GM23338 (cell line): ENCODE measurements around the gene HACD2. TPM values are rescaled to one million over a fixed set of nuclear protein-coding genes. Genes with fewer than 3 reads are reported as not detected.
"Not testable (repeated sequence)": the region's sequence is repeated elsewhere in the genome, so short reads cannot be mapped to it uniquely, and the experiment has no call there.

Source experiments
- ATAC-seq: fragments of 200-7000 bp; cut with Tn5 transposase; 3 replicates; pipeline ENCODE4 v1.9.1; 2020
- DNase-seq: peaks from one replicate; pipeline ENCODE4 v3.0.0-alpha.2; 2015; ENCODE audit warnings: low spot score
- H2AFZ ChIP-seq: fragments of 200-600 bp; sonication (generic); 2 replicates; pipeline ENCODE4 v1.8.0; 2016; ENCODE audit warnings: antibody characterized with exemption, mild to moderate bottlenecking, moderate library complexity
- H3F3A ChIP-seq: fragments of 200-600 bp; sonication (generic); replicated peaks from 2 replicates; pipeline ENCODE4 v1.8.0; 2017; ENCODE audit warnings: antibody characterized with exemption, mixed run types, low read depth
- H3K27ac ChIP-seq: fragments of 200-600 bp; sonication (generic); 2 replicates; pipeline ENCODE4 v1.6.1; 2016; ENCODE audit warnings: low read depth
- H3K27me3 ChIP-seq: fragments of 200-600 bp; sonication (generic); 2 replicates; pipeline ENCODE4 v1.8.0; 2016; ENCODE audit warnings: mild to moderate bottlenecking, mixed run types, moderate library complexity; ENCODE audit not compliant: insufficient read depth
- H3K36me3 ChIP-seq: fragments of 200-600 bp; sonication (generic); 2 replicates; pipeline ENCODE4 v1.8.0; 2016; ENCODE audit warnings: mild to moderate bottlenecking; ENCODE audit not compliant: insufficient read depth
- H3K4me1 ChIP-seq: fragments of 200-600 bp; sonication (generic); 2 replicates; pipeline ENCODE4 v1.8.0; 2016; ENCODE audit warnings: mild to moderate bottlenecking, moderate library complexity; ENCODE audit not compliant: insufficient read depth
- H3K4me2 ChIP-seq: fragments of 200-600 bp; sonication (generic); 2 replicates; pipeline ENCODE4 v1.7.1; 2017; ENCODE audit warnings: mixed run types
- H3K4me3 ChIP-seq: fragments of 200-600 bp; sonication (generic); 2 replicates; pipeline ENCODE4 v1.6.1; 2016; ENCODE audit warnings: mixed run types
- H3K79me2 ChIP-seq: fragments of 200-600 bp; sonication (generic); replicated peaks from 2 replicates; pipeline ENCODE4 v1.8.0; 2017; ENCODE audit warnings: mild to moderate bottlenecking; ENCODE audit not compliant: insufficient read depth
- H3K9me2 ChIP-seq: fragments of 200-600 bp; sonication (generic); 2 replicates; pipeline ENCODE4 v1.8.0; 2017; ENCODE audit not compliant: insufficient read depth
- H4K20me1 ChIP-seq: fragments of 200-600 bp; sonication (generic); replicated peaks from 2 replicates; pipeline ENCODE4 v1.8.0; 2017; ENCODE audit warnings: mild to moderate bottlenecking; ENCODE audit not compliant: insufficient read depth
- H3K27ac Mint-ChIP-seq: 2 replicates; pipeline ENCODE4 v1.8.0; 2020; ENCODE audit warnings: inconsistent platforms, mild to moderate bottlenecking, moderate library complexity, mixed read lengths
- H3K27me3 Mint-ChIP-seq: 3 replicates; pipeline ENCODE4 v1.8.0; 2022; ENCODE audit warnings: low read depth, mild to moderate bottlenecking, moderate library complexity, mixed read lengths, inconsistent platforms; ENCODE audit not compliant: insufficient read depth, poor library complexity
- H3K36me3 Mint-ChIP-seq: 3 replicates; pipeline ENCODE4 v1.8.0; 2021; ENCODE audit warnings: low read depth, mild to moderate bottlenecking, inconsistent platforms, moderate library complexity, mixed read lengths
- H3K4me1 Mint-ChIP-seq: 3 replicates; pipeline ENCODE4 v1.8.0; 2020; ENCODE audit warnings: mild to moderate bottlenecking, inconsistent platforms, mixed read lengths
- H3K4me3 Mint-ChIP-seq: 3 replicates; pipeline ENCODE4 v1.8.0; 2021; ENCODE audit warnings: moderate library complexity, mild to moderate bottlenecking, inconsistent platforms, mixed read lengths
- H3K9me3 Mint-ChIP-seq: 3 replicates; pipeline ENCODE4 v1.8.0; 2020; ENCODE audit warnings: moderate library complexity, mild to moderate bottlenecking, inconsistent platforms, mixed read lengths
- CREB1 ChIP-seq: fragments of 250-450 bp; sonication (Bioruptor Pico); IDR thresholded peaks from 2 replicates; pipeline ENCODE4 v1.5.0; 2020; ENCODE audit warnings: low read depth, mild to moderate bottlenecking, moderate library complexity
- EZH2 ChIP-seq: fragments of 200-600 bp; sonication (generic); IDR thresholded peaks from one replicate; pipeline ENCODE4 v1.8.0; 2017; ENCODE audit warnings: antibody characterized with exemption, mild to moderate bottlenecking, low read depth; ENCODE audit not compliant: unreplicated experiment
- JUNB ChIP-seq: IDR thresholded peaks from one replicate; pipeline ENCODE4 v1.6.1; 2016; ENCODE audit warnings: antibody characterized with exemption; ENCODE audit not compliant: unreplicated experiment
- NANOG ChIP-seq: IDR thresholded peaks from 2 replicates; pipeline ENCODE4 v1.6.1; 2016; ENCODE audit warnings: antibody characterized with exemption, borderline replicate concordance
- POLR2AphosphoS5 ChIP-seq: IDR thresholded peaks from 2 replicates; pipeline ENCODE4 v1.6.1; 2016; ENCODE audit warnings: antibody characterized with exemption, low read depth
- STAT1 ChIP-seq: IDR thresholded peaks from one replicate; pipeline ENCODE4 v1.6.1; 2016; ENCODE audit warnings: antibody characterized with exemption; ENCODE audit not compliant: unreplicated experiment
- ZNF114 ChIP-seq: fragments of 250-450 bp; sonication (Bioruptor Pico); IDR thresholded peaks from 2 replicates; pipeline ENCODE4 v1.5.0; 2020; ENCODE audit warnings: mild to moderate bottlenecking, moderate library complexity
- ZNF331 ChIP-seq: fragments of 250-450 bp; sonication (Bioruptor Pico); IDR thresholded peaks from 2 replicates; pipeline ENCODE4 v1.5.0; 2020; ENCODE audit warnings: low read depth, mild to moderate bottlenecking, moderate library complexity
- polyA plus RNA-seq: library from polyadenylated mRNA; unstranded; fragments of >200 nt; fragmentation: Nextera tagmentation; extraction: Ambion mirVana; gene quantifications from 2 replicates; pipeline ENCODE4 v1.2.1, GENCODE V29; 2016
- total RNA-seq: library from RNA; depleted of rRNA; stranded (reverse); fragments of >200 nt; shearing (Covaris generic); gene quantifications from 2 replicates; pipeline ENCODE4 v1.2.3, GENCODE V29; 2014
- TF ChIP-seq, protein P1 (sequence below): IDR thresholded peaks from one replicate; pipeline ENCODE4 v1.6.1; 2018; ENCODE audit warnings: antibody characterized with exemption; ENCODE audit not compliant: unreplicated experiment
- TF ChIP-seq, protein P2 (sequence below), 2 experiments: fragments of 200-600 bp in 1 of 2; sonication (generic) in 1 of 2; conservative IDR thresholded peaks; 2 replicates each; pipeline versions ENCODE4 v1.5.1 to v1.6.1; 2016 to 2017; ENCODE audit warnings: antibody characterized with exemption in 2 of 2, low read depth in 2 of 2, mild to moderate bottlenecking in 2 of 2, moderate library complexity in 1 of 2

HACD2 gene
- total and polyA plus RNA-seq, 2 experiments from 2014 or later, result 13.4 to 31.5 TPM

DNA sequence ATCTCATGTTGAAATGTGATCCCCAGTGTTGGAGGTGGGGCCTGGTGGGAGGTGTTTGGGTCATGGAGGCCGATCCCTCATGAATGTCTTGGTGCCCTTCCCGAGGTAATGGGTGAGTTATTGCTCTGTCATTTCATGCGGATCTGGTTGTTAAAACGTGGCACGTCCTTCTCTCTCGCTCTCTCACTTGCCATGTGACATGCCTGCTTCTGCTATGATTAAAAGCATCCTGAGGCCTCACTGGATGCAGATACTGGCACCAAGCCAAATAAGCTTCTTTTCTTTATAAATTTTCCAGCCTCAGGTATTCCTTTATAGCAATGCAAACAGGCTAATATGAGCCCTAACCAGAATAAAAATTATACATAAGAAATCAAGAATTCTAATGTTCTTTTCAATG lies 31.7 kb upstream of the HACD2 start (continued):
- TF ChIP-seq, protein P1, sequence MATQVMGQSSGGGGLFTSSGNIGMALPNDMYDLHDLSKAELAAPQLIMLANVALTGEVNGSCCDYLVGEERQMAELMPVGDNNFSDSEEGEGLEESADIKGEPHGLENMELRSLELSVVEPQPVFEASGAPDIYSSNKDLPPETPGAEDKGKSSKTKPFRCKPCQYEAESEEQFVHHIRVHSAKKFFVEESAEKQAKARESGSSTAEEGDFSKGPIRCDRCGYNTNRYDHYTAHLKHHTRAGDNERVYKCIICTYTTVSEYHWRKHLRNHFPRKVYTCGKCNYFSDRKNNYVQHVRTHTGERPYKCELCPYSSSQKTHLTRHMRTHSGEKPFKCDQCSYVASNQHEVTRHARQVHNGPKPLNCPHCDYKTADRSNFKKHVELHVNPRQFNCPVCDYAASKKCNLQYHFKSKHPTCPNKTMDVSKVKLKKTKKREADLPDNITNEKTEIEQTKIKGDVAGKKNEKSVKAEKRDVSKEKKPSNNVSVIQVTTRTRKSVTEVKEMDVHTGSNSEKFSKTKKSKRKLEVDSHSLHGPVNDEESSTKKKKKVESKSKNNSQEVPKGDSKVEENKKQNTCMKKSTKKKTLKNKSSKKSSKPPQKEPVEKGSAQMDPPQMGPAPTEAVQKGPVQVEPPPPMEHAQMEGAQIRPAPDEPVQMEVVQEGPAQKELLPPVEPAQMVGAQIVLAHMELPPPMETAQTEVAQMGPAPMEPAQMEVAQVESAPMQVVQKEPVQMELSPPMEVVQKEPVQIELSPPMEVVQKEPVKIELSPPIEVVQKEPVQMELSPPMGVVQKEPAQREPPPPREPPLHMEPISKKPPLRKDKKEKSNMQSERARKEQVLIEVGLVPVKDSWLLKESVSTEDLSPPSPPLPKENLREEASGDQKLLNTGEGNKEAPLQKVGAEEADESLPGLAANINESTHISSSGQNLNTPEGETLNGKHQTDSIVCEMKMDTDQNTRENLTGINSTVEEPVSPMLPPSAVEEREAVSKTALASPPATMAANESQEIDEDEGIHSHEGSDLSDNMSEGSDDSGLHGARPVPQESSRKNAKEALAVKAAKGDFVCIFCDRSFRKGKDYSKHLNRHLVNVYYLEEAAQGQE, result no peak
- no peak for TF ChIP-seq NANOG
- no peak for TF ChIP-seq JUNB

DNA sequence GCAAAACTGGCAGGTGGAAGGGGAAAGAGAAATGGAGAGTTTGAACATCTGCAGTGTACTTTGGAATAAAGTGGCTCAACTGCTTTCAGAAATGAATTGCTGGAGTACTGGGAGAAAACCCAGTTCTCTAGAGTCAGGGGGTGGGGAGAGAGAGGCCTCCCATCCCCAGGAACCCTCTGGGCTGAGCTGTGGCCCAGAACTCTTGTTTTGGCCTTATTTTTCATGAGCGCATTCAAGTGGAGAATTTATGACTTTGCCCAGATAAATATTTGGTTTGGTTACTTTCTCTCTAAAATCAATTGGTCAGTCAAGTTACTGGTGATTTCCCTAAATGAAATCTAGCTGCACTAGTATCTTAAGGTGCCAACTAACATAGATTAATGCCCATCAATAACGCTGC lies 28.7 kb upstream of the HACD2 start:
- Mint-ChIP-seq H3K36me3 (no peaks in the 10 kb centered on the region), H3K9me3 (no peaks in the 10 kb centered on the region), H3K4me3 (no peak overlapping the region), H3K4me1 (peaks cover 4% of the 10 kb centered on the region; the same call in 2 of the 3 replicates), H3K27ac (no peak overlapping the region), H3K27me3 (no peaks in the 10 kb centered on the region)
- ATAC-seq (no peak), DNase-seq (no peak)
- H2AFZ ChIP-seq, result no peak overlapping the region
- no peaks in the 10 kb centered on the region for H3K79me2 ChIP-seq
- H3K27ac ChIP-seq, result no peak overlapping the region
- no peaks in the 10 kb centered on the region for H3F3A ChIP-seq
- TF ChIP-seq ZNF114 (CRISPR knock-in tag) (no peak), NANOG (no peak), POLR2AphosphoS5 (no peak), EZH2 (no peak), ZNF331 (CRISPR knock-in tag) (no peak), CREB1 (CRISPR knock-in tag) (no peak), STAT1 (no peak), JUNB (no peak)
- TF ChIP-seq, protein P1, result no peak
- TF ChIP-seq, protein P2, sequence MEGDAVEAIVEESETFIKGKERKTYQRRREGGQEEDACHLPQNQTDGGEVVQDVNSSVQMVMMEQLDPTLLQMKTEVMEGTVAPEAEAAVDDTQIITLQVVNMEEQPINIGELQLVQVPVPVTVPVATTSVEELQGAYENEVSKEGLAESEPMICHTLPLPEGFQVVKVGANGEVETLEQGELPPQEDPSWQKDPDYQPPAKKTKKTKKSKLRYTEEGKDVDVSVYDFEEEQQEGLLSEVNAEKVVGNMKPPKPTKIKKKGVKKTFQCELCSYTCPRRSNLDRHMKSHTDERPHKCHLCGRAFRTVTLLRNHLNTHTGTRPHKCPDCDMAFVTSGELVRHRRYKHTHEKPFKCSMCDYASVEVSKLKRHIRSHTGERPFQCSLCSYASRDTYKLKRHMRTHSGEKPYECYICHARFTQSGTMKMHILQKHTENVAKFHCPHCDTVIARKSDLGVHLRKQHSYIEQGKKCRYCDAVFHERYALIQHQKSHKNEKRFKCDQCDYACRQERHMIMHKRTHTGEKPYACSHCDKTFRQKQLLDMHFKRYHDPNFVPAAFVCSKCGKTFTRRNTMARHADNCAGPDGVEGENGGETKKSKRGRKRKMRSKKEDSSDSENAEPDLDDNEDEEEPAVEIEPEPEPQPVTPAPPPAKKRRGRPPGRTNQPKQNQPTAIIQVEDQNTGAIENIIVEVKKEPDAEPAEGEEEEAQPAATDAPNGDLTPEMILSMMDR (conservative IDR thresholded peaks at IDR 0.05; ENCODE audit: low read depth in 2 of 2), result no peak
- peaks cover 2% of the 10 kb centered on the region; the same call in 1 of the 2 replicates for H3K36me3 ChIP-seq
- no peaks in the 10 kb centered on the region for H3K4me1 ChIP-seq
- H3K27me3 ChIP-seq, result no peaks in the 10 kb centered on the region
- H4K20me1 ChIP-seq, result 0 out of 2 replicates have a peak, but pooled peaks cover under 1% of the 10 kb centered on the region
- no peak overlapping the region for H3K4me3 ChIP-seq
- H3K9me2 ChIP-seq, result no peaks in the 10 kb centered on the region
- H3K4me2 ChIP-seq, result no peak overlapping the region

DNA sequence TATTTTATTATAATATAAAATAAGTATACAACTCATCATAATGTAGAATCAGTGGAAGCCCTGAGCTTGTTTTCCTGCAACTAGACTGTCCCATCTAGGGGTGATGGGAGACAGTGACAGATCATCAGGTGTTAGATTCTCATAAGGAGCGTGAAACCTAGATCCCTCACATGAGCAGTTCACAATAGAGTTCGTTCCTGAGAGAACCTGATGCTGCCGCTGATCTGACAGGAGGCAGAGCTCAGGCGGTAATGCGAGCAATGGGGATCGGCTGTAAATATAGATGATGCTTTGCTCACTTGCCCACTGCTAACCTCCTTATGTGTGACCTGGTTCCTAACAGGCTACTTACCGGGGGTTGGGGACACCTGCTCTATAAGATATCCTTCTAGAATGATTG lies 26.8 kb upstream of the HACD2 start:
- H3K4me2 ChIP-seq, H3K9me2 ChIP-seq, H3K4me1 ChIP-seq, H3K79me2 ChIP-seq, H3K4me1 Mint-ChIP-seq, H3K27ac Mint-ChIP-seq, H2AFZ ChIP-seq, DNase-seq, ATAC-seq, H3K9me3 Mint-ChIP-seq, H3K36me3 Mint-ChIP-seq, H4K20me1 ChIP-seq, H3K4me3 Mint-ChIP-seq, H3K36me3 ChIP-seq, H3K4me3 ChIP-seq, H3K27me3 Mint-ChIP-seq, H3K27ac ChIP-seq, H3K27me3 ChIP-seq, H3F3A ChIP-seq: not testable (repeated sequence)
